PC-9 (cell line): ENCODE results near the gene FAM171A1.

ENCODE experiments used
- EZH2 ChIP-seq: fragments of 200-600 bp; sonication (generic); IDR thresholded peaks from 2 replicates; pipeline ENCODE4 v1.8.0; 2017; ENCODE audit warnings: antibody characterized with exemption, low read depth
- TF ChIP-seq, protein P1 (sequence below): fragments of 200-600 bp; sonication (generic); conservative IDR thresholded peaks from 2 replicates; pipeline ENCODE4 v1.6.1; 2017; ENCODE audit warnings: mixed run types, antibody characterized with exemption, mild to moderate bottlenecking, moderate library complexity

GRCh38 chr10:15295537-15296325, 75.4 kb downstream of the FAM171A1 start:
- TF ChIP-seq, protein P1, sequence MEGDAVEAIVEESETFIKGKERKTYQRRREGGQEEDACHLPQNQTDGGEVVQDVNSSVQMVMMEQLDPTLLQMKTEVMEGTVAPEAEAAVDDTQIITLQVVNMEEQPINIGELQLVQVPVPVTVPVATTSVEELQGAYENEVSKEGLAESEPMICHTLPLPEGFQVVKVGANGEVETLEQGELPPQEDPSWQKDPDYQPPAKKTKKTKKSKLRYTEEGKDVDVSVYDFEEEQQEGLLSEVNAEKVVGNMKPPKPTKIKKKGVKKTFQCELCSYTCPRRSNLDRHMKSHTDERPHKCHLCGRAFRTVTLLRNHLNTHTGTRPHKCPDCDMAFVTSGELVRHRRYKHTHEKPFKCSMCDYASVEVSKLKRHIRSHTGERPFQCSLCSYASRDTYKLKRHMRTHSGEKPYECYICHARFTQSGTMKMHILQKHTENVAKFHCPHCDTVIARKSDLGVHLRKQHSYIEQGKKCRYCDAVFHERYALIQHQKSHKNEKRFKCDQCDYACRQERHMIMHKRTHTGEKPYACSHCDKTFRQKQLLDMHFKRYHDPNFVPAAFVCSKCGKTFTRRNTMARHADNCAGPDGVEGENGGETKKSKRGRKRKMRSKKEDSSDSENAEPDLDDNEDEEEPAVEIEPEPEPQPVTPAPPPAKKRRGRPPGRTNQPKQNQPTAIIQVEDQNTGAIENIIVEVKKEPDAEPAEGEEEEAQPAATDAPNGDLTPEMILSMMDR: no peak
- TF ChIP-seq EZH2: no peak
